Mesenchymal stem cell (in vitro differentiated cells and primary cell): ENCODE measurements around the gene PAWR.

Experiments
- DNase-seq: peaks from one replicate; pipeline ENCODE4 v3.0.0-alpha.2; 2013
- H2AFZ ChIP-seq: one replicate; pipeline ENCODE4 v1.6.1; 2013; ENCODE audit warnings: low read depth, mild to moderate bottlenecking, control low read depth, inconsistent platforms, low read length, moderate library complexity
- H2AK5ac ChIP-seq: 2 replicates; pipeline ENCODE4 v1.6.1; 2013; ENCODE audit warnings: low read length, moderate library complexity, mild to moderate bottlenecking, inconsistent platforms; ENCODE audit not compliant: severe bottlenecking
- H2BK120ac ChIP-seq: one replicate; pipeline ENCODE4 v1.6.1; 2013; ENCODE audit warnings: low read depth, mild to moderate bottlenecking, inconsistent platforms, low read length, moderate library complexity
- H2BK12ac ChIP-seq, 2 experiments: one replicate each; pipeline ENCODE4 v1.6.1; 2013; ENCODE audit warnings: inconsistent platforms in 2 of 2, low read length in 2 of 2, mild to moderate bottlenecking in 2 of 2, moderate library complexity in 2 of 2, control low read depth in 1 of 2
- H2BK15ac ChIP-seq: one replicate; pipeline ENCODE4 v1.6.1; 2013; ENCODE audit warnings: mild to moderate bottlenecking, low read depth, inconsistent platforms; ENCODE audit not compliant: poor library complexity, severe bottlenecking
- H2BK5ac ChIP-seq: 2 replicates; pipeline ENCODE4 v1.6.1; 2013; ENCODE audit warnings: low read depth, mild to moderate bottlenecking, low read length, control low read depth, inconsistent platforms; ENCODE audit not compliant: poor library complexity, severe bottlenecking
- H3K14ac ChIP-seq, 2 experiments: one replicate each; pipeline ENCODE4 v1.6.1; 2013; ENCODE audit warnings: inconsistent platforms in 2 of 2, low read length in 2 of 2, control low read depth in 1 of 2, mild to moderate bottlenecking in 1 of 2, moderate library complexity in 1 of 2
- H3K18ac ChIP-seq, 2 experiments: one replicate each; pipeline ENCODE4 v1.6.1; 2013; ENCODE audit warnings: inconsistent platforms in 2 of 2, low read length in 2 of 2, control low read depth in 1 of 2, low read depth in 1 of 2, mild to moderate bottlenecking in 1 of 2
- H3K23ac ChIP-seq, 2 experiments: one replicate each; pipeline ENCODE4 v1.6.1; 2013; ENCODE audit warnings: inconsistent platforms in 2 of 2, low read length in 2 of 2, mild to moderate bottlenecking in 2 of 2, moderate library complexity in 2 of 2, control low read depth in 1 of 2
- H3K27ac ChIP-seq: 2 replicates; pipeline ENCODE4 v1.5.1; 2013; ENCODE audit warnings: mild to moderate bottlenecking, moderate library complexity, low read length, control low read depth, inconsistent platforms; ENCODE audit not compliant: poor library complexity, severe bottlenecking
- H3K27me3 ChIP-seq, 2 experiments: 2 replicates each; pipeline versions ENCODE4 v1.6.1 to v1.7.0; 2013; ENCODE audit warnings: low read length in 2 of 2, mild to moderate bottlenecking in 2 of 2, moderate library complexity in 2 of 2, control low read depth in 1 of 2, inconsistent platforms in 1 of 2; ENCODE audit not compliant: control insufficient read depth in 1 of 2, insufficient read depth in 1 of 2
- H3K36me3 ChIP-seq, 2 experiments: 2 replicates each; pipeline versions ENCODE4 v1.6.1 to v1.7.0; 2013; ENCODE audit warnings: low read length in 2 of 2, control low read depth in 1 of 2, inconsistent platforms in 1 of 2, low read depth in 1 of 2, mild to moderate bottlenecking in 1 of 2; ENCODE audit not compliant: insufficient read depth in 2 of 2, control insufficient read depth in 1 of 2
- H3K4ac ChIP-seq, 2 experiments: one replicate each; pipeline ENCODE4 v1.6.1; 2013; ENCODE audit warnings: inconsistent platforms in 2 of 2, low read length in 2 of 2, mild to moderate bottlenecking in 2 of 2, moderate library complexity in 2 of 2, control low read depth in 1 of 2, low read depth in 1 of 2
- H3K4me1 ChIP-seq: 2 replicates; pipeline ENCODE4 v1.6.1; 2013; ENCODE audit warnings: low read depth, low read length, control low read depth; ENCODE audit not compliant: control insufficient read depth, insufficient read depth
- H3K4me2 ChIP-seq: 2 replicates; pipeline ENCODE4 v1.6.1; 2013; ENCODE audit warnings: low read length, mild to moderate bottlenecking, inconsistent platforms; ENCODE audit not compliant: poor library complexity, severe bottlenecking
- H3K4me3 ChIP-seq, 2 experiments: 2 replicates each; pipeline versions ENCODE4 v1.5.1 to v1.7.0; 2013; ENCODE audit warnings: low read length in 2 of 2, mild to moderate bottlenecking in 2 of 2, control low read depth in 1 of 2, low read depth in 1 of 2; ENCODE audit not compliant: insufficient read depth in 1 of 2
- H3K79me1 ChIP-seq: replicated peaks from 2 replicates; pipeline ENCODE4 v1.6.1; 2013; ENCODE audit warnings: mild to moderate bottlenecking, control low read depth, low read length, inconsistent platforms; ENCODE audit not compliant: poor library complexity, severe bottlenecking
- H3K9ac ChIP-seq: 2 replicates; pipeline ENCODE4 v1.7.0; 2013; ENCODE audit warnings: mild to moderate bottlenecking, low read length, moderate library complexity
- H3K9me3 ChIP-seq: 2 replicates; pipeline ENCODE4 v1.7.0; 2013; ENCODE audit warnings: mild to moderate bottlenecking, low read length; ENCODE audit not compliant: control insufficient read depth
- H4K8ac ChIP-seq: one replicate; pipeline ENCODE4 v1.6.1; 2013; ENCODE audit warnings: inconsistent platforms, mild to moderate bottlenecking, low read length, moderate library complexity
- H4K91ac ChIP-seq: one replicate; pipeline ENCODE4 v1.6.1; 2013; ENCODE audit warnings: mild to moderate bottlenecking, low read length, inconsistent platforms
- WGBS: methylation state at CpG from one replicate; pipeline ENCODE4 v1.1.7; 2013; ENCODE audit warnings: mixed read lengths; 5-methylcytosine and 5-hydroxymethylcytosine counted together

Gene PAWR

GRCh38 chr12:79717006-79717405 lies 26.2 kb upstream of the PAWR start:
- no peak overlapping the region for H4K91ac ChIP-seq
- H3K23ac ChIP-seq: no peak overlapping the region
- no peak overlapping the region for H2AFZ ChIP-seq
- no peaks in the 10 kb centered on the region for H3K36me3 ChIP-seq
- H2BK12ac ChIP-seq: no peak overlapping the region
- DNase-seq: no peak
- no peak overlapping the region for H4K8ac ChIP-seq
- H3K4me3 ChIP-seq: no peak overlapping the region
- no peaks in the 10 kb centered on the region for H3K9me3 ChIP-seq
- no peak overlapping the region for H3K18ac ChIP-seq
- H3K27me3 ChIP-seq: no peaks in the 10 kb centered on the region
- 100% methylated on average over 2 of the region's 4 CpGs for WGBS
- H2BK120ac ChIP-seq: no peak overlapping the region
- no peaks in the 10 kb centered on the region for H3K79me1 ChIP-seq
- H2AK5ac ChIP-seq: no peak overlapping the region
- H3K4me2 ChIP-seq: no peak overlapping the region
- H2BK15ac ChIP-seq: no peak overlapping the region
- no peaks in the 10 kb centered on the region for H3K4me1 ChIP-seq
- no peak overlapping the region for H3K4ac ChIP-seq
- no peak overlapping the region for H3K9ac ChIP-seq
- H3K14ac ChIP-seq: no peak overlapping the region
- no peak overlapping the region for H3K27ac ChIP-seq
- no peak overlapping the region for H2BK5ac ChIP-seq

- Histone ChIP-seq H2BK15ac (no peak overlapping the region), H2BK5ac (no peak overlapping the region), H4K8ac (no peak overlapping the region), H3K9me3 (no peaks in the 10 kb centered on the region), H3K79me1 (no peaks in the 10 kb centered on the region), H3K18ac (no peak overlapping the region), H3K4me2 (no peak overlapping the region), H3K27me3 (no peaks in the 10 kb centered on the region), H3K27ac (no peak overlapping the region), H2BK12ac (no peak overlapping the region), H2BK120ac (no peak overlapping the region), H2AK5ac (no peak overlapping the region), H3K4me1 (no peaks in the 10 kb centered on the region), H2AFZ (no peak overlapping the region), H3K36me3 (peaks cover 0 to 3% of the 10 kb centered on the region in 2 experiments), H3K4ac (no peak overlapping the region), H3K23ac (no peak overlapping the region), H4K91ac (no peak overlapping the region), H3K9ac (no peak overlapping the region), H3K14ac (no peak overlapping the region), H3K4me3 (no peak overlapping the region)
- WGBS: no CpG with 5 or more reads among the region's 3 CpGs
- no peak for DNase-seq
These were observed 24.5 kb upstream of the PAWR start for GRCh38 chr12:79715308-79715707.

DNA sequence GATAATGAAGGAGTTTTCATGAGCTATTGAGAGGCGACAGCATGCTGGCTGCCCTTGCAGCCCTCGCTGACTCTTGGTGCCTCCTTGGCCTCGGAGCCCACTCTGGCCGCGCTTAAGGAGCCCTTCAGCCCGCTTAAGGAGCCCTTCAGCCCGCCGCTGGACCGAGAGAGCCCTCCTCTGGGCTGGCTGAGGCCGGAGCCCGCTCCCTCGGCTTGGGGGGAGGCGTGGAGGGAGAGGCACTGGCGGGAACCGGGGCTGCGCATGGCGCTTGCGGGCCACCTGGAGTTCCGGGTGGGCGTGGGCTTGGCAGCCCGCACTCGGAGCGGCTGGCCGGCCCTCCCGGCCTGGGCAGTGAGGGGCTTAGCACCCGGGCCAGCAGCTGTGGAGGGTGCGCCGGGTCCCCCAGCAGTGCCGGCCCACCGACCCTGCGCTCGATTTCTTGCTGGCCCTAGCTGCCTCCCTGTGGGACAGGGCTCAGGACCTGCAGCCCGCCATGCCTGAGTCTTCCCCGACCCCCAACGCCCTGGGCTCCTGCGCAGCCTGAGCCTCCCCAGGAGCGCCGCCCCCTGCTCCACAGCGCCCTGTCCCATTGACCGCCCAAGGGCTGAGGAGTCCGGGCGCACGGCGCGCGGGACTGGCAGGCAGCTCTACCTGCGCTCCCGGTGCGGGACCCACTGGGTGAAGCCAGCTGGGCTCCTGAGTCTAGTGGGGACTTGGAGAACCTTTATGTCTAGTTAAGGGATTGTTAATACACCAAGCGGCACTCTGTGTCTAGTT lies 20.1 kb upstream of the PAWR start:
- H3K4ac ChIP-seq: no peak overlapping the region
- H4K91ac ChIP-seq: no peak overlapping the region
- H3K4me1 ChIP-seq: no peaks in the 10 kb centered on the region
- no peak overlapping the region for H2AK5ac ChIP-seq
- no peak overlapping the region for H3K27ac ChIP-seq
- H3K9ac ChIP-seq: no peak overlapping the region
- H3K9me3 ChIP-seq: no peaks in the 10 kb centered on the region
- peaks cover 0 to 3% of the 10 kb centered on the region in 2 experiments for H3K36me3 ChIP-seq
- H3K4me2 ChIP-seq: no peak overlapping the region
- H3K4me3 ChIP-seq: no peak overlapping the region
- H2AFZ ChIP-seq: no peak overlapping the region
- peaks cover 0 to 6% of the 10 kb centered on the region in 2 experiments for H3K27me3 ChIP-seq
- H2BK12ac ChIP-seq: no peak overlapping the region
- no peak overlapping the region for H2BK5ac ChIP-seq
- 96% methylated on average over 39 of the region's 50 CpGs for WGBS
- H3K79me1 ChIP-seq: no peaks in the 10 kb centered on the region
- DNase-seq: no peak
- H2BK15ac ChIP-seq: no peak overlapping the region
- H3K18ac ChIP-seq: no peak overlapping the region
- no peak overlapping the region for H2BK120ac ChIP-seq
- H4K8ac ChIP-seq: no peak overlapping the region
- H3K23ac ChIP-seq: no peak overlapping the region
- H3K14ac ChIP-seq: no peak overlapping the region

- no peak for DNase-seq
- Histone ChIP-seq H2AFZ (no peak overlapping the region), H3K4ac (no peak overlapping the region), H3K4me3 (no peak overlapping the region), H3K9ac (no peak overlapping the region), H3K27me3 (peaks cover 0 to 6% of the 10 kb centered on the region in 2 experiments), H2BK5ac (no peak overlapping the region), H3K18ac (no peak overlapping the region), H2AK5ac (no peak overlapping the region), H2BK15ac (no peak overlapping the region), H4K8ac (no peak overlapping the region), H4K91ac (no peak overlapping the region), H3K36me3 (peaks cover 0 to 3% of the 10 kb centered on the region in 2 experiments), H3K4me1 (no peaks in the 10 kb centered on the region), H3K27ac (no peak overlapping the region), H3K9me3 (no peaks in the 10 kb centered on the region), H3K79me1 (no peaks in the 10 kb centered on the region), H3K23ac (no peak overlapping the region), H2BK12ac (no peak overlapping the region), H3K14ac (no peak overlapping the region), H2BK120ac (no peak overlapping the region), H3K4me2 (no peak overlapping the region)
- WGBS: 100% methylated on average over 1 of the region's 3 CpGs
These were observed 17.1 kb upstream of the PAWR start for GRCh38 chr12:79707830-79708229.
